BE2C (cell line): ENCODE data around the gene ALDH3A1.

Source experiments
- DNase-seq: peaks from one replicate; pipeline ENCODE4 v3.0.0-alpha.2; 2020
- H3K27me3 ChIP-seq: fragments of 250-450 bp; sonication (Bioruptor Pico); 2 replicates; pipeline ENCODE4 v1.5.1; 2020; ENCODE audit warnings: mild to moderate bottlenecking
- H3K36me3 ChIP-seq: fragments of 250-450 bp; sonication (Bioruptor Pico); 2 replicates; pipeline ENCODE4 v1.5.1; 2020; ENCODE audit warnings: mild to moderate bottlenecking
- H3K4me1 ChIP-seq: fragments of 250-450 bp; sonication (Bioruptor Pico); 2 replicates; pipeline ENCODE4 v1.5.1; 2020
- H3K4me3 ChIP-seq: 2 replicates; pipeline ENCODE4 v1.5.1; 2011; ENCODE audit warnings: low read depth, low read length
- H3K9me3 ChIP-seq: fragments of 250-450 bp; sonication (Bioruptor Pico); 2 replicates; pipeline ENCODE4 v1.5.1; 2020
- CTCF ChIP-seq: IDR thresholded peaks from 2 replicates; pipeline ENCODE4 v1.5.1; 2012; ENCODE audit warnings: mild to moderate bottlenecking, low read depth, low read length

ALDH3A1 gene

GRCh38 chr17:19755821-19756510 lies 7.9 kb upstream of the ALDH3A1 start:
- no peaks in the 10 kb centered on the region for H3K9me3 ChIP-seq
- no peak for DNase-seq
- TF ChIP-seq CTCF: no peak
- H3K4me3 ChIP-seq: no peak overlapping the region
- no peaks in the 10 kb centered on the region for H3K36me3 ChIP-seq
- no peaks in the 10 kb centered on the region for H3K4me1 ChIP-seq
- H3K27me3 ChIP-seq: no peaks in the 10 kb centered on the region

- H3K27me3 ChIP-seq: no peaks in the 10 kb centered on the region
- no peak for DNase-seq
Observed at GRCh38 chr17:19755392-19755791, 7.3 kb upstream of the ALDH3A1 start.

GRCh38 chr17:19753661-19754463 lies 5.8 kb upstream of the ALDH3A1 start:
- H3K4me3 ChIP-seq: no peak overlapping the region
- no peaks in the 10 kb centered on the region for H3K4me1 ChIP-seq
- peak; percentile 62 for TF ChIP-seq CTCF
- H3K9me3 ChIP-seq: no peaks in the 10 kb centered on the region
- no peaks in the 10 kb centered on the region for H3K36me3 ChIP-seq
- peak; percentile 30 for DNase-seq
- no peaks in the 10 kb centered on the region for H3K27me3 ChIP-seq

More at GRCh38 chr17:19755392-19755791, 7.3 kb upstream of the ALDH3A1 start:
- no peak for TF ChIP-seq CTCF
- Histone ChIP-seq H3K4me3 (no peak overlapping the region), H3K4me1 (no peaks in the 10 kb centered on the region), H3K9me3 (no peaks in the 10 kb centered on the region), H3K36me3 (no peaks in the 10 kb centered on the region)

- no peak for DNase-seq
- Histone ChIP-seq H3K36me3 (no peaks in the 10 kb centered on the region), H3K9me3 (no peaks in the 10 kb centered on the region), H3K27me3 (no peaks in the 10 kb centered on the region), H3K4me3 (no peak overlapping the region), H3K4me1 (no peaks in the 10 kb centered on the region)
- TF ChIP-seq CTCF: no peak
Observed at GRCh38 chr17:19753051-19753509, 5.0 kb upstream of the ALDH3A1 start.

- no peak overlapping the region for H3K4me3 ChIP-seq
- H3K27me3 ChIP-seq: no peaks in the 10 kb centered on the region
- H3K9me3 ChIP-seq: no peaks in the 10 kb centered on the region
- H3K4me1 ChIP-seq: no peaks in the 10 kb centered on the region
- H3K36me3 ChIP-seq: no peaks in the 10 kb centered on the region
- TF ChIP-seq CTCF: no peak
- no peak for DNase-seq
Observed at GRCh38 chr17:19752216-19753050, 4.3 kb upstream of the ALDH3A1 start.
